ENCODE results near the gene LRP1B. TPM values are rescaled to one million over a fixed set of nuclear protein-coding genes. Genes with fewer than 3 reads are reported as not detected.

Gene LRP1B
- total RNA-seq, 1 donor from 2014 or later, result 0.54 TPM

DNA sequence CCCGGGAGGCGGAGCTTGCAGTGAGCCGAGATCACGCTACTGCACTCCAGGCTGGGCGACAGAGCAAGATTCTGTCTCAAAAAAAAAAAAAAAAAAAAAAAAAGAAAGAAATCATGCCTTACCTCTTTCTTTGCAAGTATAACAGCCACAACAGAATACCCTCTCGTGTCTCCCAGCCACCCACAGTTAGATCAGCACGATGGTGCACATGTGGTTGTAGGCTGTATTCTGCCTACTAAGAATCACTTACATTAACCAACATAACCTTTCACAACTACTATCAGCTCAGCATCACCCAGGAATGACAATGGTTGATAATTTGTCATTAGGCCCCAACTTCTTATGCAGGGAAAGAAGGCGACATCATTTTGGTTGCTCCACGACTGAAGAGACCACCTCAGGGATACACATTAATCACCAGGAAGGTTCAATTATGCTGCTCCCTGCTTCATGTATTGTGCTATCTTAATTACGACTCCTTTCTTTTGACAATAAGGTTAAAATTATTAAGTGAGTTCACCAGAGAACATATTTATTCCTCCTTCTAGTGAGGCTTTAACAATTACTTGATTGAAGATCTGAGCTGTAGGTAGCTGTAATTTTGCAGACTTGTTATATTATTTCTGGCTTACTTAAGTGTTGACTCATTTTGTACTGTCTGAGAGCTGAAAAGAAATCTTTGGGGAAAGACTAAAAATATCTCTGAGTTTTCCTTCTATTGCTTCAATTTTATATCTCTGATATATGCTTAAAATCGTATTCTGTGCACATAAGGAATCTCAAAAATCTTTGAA, 120.1 kb downstream of the LRP1B start:
- TF ChIP-seq, protein P1, sequence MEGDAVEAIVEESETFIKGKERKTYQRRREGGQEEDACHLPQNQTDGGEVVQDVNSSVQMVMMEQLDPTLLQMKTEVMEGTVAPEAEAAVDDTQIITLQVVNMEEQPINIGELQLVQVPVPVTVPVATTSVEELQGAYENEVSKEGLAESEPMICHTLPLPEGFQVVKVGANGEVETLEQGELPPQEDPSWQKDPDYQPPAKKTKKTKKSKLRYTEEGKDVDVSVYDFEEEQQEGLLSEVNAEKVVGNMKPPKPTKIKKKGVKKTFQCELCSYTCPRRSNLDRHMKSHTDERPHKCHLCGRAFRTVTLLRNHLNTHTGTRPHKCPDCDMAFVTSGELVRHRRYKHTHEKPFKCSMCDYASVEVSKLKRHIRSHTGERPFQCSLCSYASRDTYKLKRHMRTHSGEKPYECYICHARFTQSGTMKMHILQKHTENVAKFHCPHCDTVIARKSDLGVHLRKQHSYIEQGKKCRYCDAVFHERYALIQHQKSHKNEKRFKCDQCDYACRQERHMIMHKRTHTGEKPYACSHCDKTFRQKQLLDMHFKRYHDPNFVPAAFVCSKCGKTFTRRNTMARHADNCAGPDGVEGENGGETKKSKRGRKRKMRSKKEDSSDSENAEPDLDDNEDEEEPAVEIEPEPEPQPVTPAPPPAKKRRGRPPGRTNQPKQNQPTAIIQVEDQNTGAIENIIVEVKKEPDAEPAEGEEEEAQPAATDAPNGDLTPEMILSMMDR (conservative IDR thresholded peaks at IDR 0.05), result no peak
- Mint-ChIP-seq H3K4me3 (no peak overlapping the region), H3K4me1 (peaks cover 10% of the 10 kb centered on the region), H3K9me3 (no peaks in the 10 kb centered on the region), H3K36me3 (ENCODE audit: low read depth) (no peaks in the 10 kb centered on the region), H3K27me3 (ENCODE audit: low read depth) (no peaks in the 10 kb centered on the region), H3K27ac (ENCODE audit: unreplicated experiment) (no peak overlapping the region)
- DNase-seq (ENCODE audit: low read depth, low spot score), result no peak

DNA sequence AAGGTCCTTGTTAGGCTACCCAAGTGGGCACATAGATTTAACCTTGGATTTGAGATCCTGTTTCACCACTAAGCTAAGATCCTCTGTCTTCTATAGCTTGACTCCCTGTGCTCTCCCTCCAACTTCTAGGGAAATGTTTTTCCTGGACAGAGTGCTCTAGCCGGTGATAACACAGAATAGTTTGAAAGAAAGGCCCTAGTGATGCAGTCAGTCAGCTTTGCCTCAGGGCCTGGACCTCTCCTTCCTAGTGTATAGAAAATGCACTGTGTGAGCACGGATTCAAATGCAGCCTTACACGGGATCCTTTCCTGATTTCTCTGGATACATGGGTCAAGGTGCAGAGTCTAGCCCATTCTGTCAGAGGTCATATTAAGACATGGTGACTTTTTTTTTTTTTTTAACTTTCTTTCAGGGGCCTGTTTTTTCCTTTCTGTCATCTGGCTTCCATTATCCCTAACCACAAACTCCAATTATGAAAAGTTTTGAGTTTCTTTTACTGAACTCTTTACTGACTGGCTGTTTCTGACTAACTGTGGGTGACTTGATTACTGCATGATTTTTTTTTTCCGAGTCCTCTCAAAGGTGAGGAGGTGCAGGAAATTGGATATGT, 122.6 kb downstream of the LRP1B start:
- Mint-ChIP-seq H3K4me3 (no peak overlapping the region), H3K36me3 (ENCODE audit: low read depth) (no peaks in the 10 kb centered on the region), H3K9me3 (no peaks in the 10 kb centered on the region), H3K27ac (ENCODE audit: unreplicated experiment) (no peak overlapping the region), H3K27me3 (ENCODE audit: low read depth) (no peaks in the 10 kb centered on the region), H3K4me1 (peaks cover 10% of the 10 kb centered on the region)
- TF ChIP-seq, protein P1 (conservative IDR thresholded peaks at IDR 0.05), result no peak
- DNase-seq (ENCODE audit: low read depth, low spot score), result peak; percentile 7

DNA sequence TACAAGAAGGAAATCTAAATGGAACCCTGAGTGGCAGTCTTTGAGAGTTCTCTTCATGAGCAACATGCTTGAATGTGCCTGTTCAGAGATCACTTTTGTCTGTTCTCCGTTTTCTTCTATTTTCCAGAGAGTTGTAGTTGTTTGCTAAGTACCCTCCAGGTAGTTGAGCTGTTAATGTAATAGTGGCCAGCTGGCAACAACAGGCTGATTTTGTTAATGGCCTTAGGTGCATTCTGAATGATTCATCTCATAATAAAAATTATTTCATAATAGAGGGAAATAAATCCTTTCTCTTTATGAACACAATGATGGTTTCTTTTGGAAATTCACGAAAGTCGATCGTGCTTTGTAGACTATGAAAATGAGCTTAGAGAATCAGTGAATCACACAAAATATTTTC, 136.8 kb downstream of the LRP1B start:
- Mint-ChIP-seq H3K4me1 (no peaks in the 10 kb centered on the region), H3K27me3 (ENCODE audit: low read depth) (no peaks in the 10 kb centered on the region), H3K9me3 (no peaks in the 10 kb centered on the region), H3K27ac (ENCODE audit: unreplicated experiment) (no peak overlapping the region), H3K4me3 (no peak overlapping the region), H3K36me3 (ENCODE audit: low read depth) (no peaks in the 10 kb centered on the region)
- DNase-seq (ENCODE audit: low read depth, low spot score), result no peak
- TF ChIP-seq, protein P1 (conservative IDR thresholded peaks at IDR 0.05), result no peak

DNA sequence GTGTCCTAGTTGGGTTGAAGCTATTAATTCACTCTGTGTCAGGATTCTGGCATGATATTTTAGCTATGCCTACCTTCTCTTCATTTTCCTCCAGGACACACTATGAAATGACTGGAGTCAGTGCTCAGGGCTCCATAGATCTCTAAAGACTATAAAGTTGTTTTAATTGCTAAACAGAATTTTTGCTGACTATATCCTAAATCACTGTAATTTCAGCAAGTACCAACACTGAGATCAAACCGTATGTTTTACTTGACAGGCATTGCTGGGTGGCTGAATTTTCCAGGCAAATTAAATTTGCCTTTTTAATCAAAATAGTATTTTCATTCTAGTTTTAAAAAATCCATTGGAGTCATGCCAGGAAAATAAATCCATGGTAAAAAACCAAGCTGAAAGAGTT, 138.1 kb downstream of the LRP1B start:
- DNase-seq (ENCODE audit: low read depth, low spot score), result no peak
- TF ChIP-seq, protein P1 (conservative IDR thresholded peaks at IDR 0.05), result no peak
- Mint-ChIP-seq H3K27me3 (ENCODE audit: low read depth) (no peaks in the 10 kb centered on the region), H3K27ac (ENCODE audit: unreplicated experiment) (no peak overlapping the region), H3K4me1 (no peaks in the 10 kb centered on the region), H3K36me3 (ENCODE audit: low read depth) (no peaks in the 10 kb centered on the region), H3K9me3 (no peaks in the 10 kb centered on the region), H3K4me3 (no peak overlapping the region)

DNA sequence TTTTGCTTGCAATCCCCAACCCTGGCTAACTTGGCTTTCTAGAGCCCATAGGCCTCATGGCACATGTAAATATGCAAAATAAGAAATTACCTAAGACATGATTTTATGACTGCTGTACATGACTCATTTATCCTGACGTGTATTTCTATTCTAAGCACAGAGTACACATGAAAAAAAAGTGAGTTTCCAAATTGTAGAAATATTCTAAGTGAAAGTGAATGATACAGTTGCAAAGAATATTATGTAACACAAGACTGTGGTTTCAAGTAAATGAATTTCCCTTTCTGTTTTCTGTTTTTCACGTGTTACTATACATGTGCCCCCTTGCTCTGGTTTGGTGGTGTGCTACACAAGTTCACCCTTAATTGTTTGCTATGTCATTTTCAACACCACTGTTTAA, 162.4 kb downstream of the LRP1B start:
- TF ChIP-seq, protein P1 (conservative IDR thresholded peaks at IDR 0.05), result no peak
- no peak for DNase-seq (ENCODE audit: low read depth, low spot score)
- no peaks in the 10 kb centered on the region for H3K36me3 Mint-ChIP-seq (ENCODE audit: low read depth)
- no peak overlapping the region for H3K4me3 Mint-ChIP-seq
- H3K27ac Mint-ChIP-seq (ENCODE audit: unreplicated experiment), result no peak overlapping the region
- H3K4me1 Mint-ChIP-seq, result no peaks in the 10 kb centered on the region
- no peaks in the 10 kb centered on the region for H3K9me3 Mint-ChIP-seq
- H3K27me3 Mint-ChIP-seq (ENCODE audit: low read depth), result no peaks in the 10 kb centered on the region

Measured in neural crest cell (in vitro differentiated cells).